Putamen (tissue), 1 donor: ENCODE results near the gene ANP32A.
A peak's percentile ranks its signal among the peaks of the same experiment; 100 is the strongest.

Experiments
- DNase-seq: peaks from one replicate; pipeline ENCODE4 v3.0.0-alpha.2; 2016; ENCODE audit warnings: low spot score

The ANP32A gene

DNA sequence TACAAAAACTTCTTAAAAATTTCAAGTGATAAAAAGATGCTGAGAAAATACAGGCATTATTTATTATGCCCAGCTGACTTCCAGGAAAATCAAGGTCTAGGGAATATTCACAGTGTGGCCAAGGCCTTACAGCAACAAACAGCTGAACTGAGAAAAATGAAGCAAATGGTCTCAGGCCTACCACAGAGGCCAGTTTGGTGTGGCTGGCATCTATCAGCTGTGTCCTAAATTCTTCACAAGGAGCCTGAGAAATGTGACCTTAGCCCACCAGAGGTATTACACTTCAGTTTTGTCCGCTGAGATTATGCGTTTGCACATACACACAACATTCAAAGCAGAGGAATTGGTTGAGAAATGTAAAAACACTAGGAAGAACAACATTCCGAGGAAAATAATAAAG lies 77.4 kb downstream of the ANP32A start:
- no peak for DNase-seq

GRCh38 chr15:68739390-68740080 lies 81.2 kb downstream of the ANP32A start:
- DNase-seq = peak; percentile 59

GRCh38 chr15:68735610-68736009 lies 85.1 kb downstream of the ANP32A start:
- no peak for DNase-seq

DNA sequence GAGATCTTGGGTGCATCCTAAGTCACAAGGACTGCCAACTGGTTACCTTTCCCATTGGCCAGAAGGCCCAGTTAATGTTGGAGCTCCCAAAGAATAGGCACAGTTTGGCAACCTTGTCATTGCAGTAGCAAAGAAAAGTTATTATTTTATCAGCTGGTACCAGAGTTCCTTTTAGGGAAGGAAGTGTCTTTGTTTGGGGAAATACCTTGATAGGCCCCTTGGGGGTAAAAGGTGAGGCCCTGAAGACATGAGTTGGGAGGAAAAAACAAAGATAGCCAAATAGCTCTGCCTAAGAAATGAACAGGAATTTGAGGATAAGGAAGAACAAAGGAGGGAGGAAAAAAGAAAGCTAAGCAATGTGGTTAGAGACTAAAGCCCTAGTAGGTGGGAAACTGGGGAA lies 85.8 kb downstream of the ANP32A start:
- no peak for DNase-seq

DNA sequence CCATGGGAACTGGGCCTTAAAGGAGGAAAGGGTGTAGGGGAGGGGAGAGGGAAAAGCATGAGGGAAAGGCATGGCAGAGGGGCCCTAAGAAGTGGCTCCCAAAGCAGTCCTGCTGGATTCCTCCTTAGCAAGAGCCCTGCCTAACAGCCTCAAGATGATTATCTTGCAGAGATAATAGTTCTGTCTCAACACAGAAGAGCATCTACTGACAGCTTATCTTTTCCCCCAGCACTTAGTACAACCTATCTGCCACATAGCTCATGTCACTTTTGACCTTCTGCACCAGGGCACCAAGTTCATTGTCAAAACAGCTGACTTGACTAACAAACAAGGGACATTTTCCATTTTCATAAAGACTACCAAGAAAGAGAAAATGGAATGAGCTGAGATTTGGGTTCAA lies 86.3 kb downstream of the ANP32A start:
- no peak for DNase-seq

- DNase-seq = no peak
Measured at GRCh38 chr15:68733666-68734065, 87.0 kb downstream of the ANP32A start.

DNA sequence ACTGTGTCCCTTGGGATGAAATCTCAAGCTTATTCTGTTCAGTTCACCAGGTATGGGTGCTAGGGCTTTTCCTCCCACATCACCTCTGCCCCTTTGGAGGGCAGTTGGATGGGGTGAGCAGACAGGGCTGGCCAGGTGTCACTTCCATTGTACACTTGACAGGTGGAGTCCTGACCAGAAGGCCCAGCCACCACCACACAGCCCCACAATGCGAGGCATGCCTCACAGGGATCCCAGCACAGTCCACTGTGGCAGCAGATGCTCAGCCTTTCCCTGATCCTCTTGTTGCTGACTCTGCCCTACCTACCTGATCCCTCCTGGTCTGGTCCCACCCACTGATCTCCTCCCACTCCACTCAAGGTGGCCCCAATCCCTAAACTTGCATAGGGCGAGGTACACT lies 88.2 kb downstream of the ANP32A start:
- no peak for DNase-seq

GRCh38 chr15:68730976-68731897 lies 89.5 kb downstream of the ANP32A start:
- no peak for DNase-seq

DNA sequence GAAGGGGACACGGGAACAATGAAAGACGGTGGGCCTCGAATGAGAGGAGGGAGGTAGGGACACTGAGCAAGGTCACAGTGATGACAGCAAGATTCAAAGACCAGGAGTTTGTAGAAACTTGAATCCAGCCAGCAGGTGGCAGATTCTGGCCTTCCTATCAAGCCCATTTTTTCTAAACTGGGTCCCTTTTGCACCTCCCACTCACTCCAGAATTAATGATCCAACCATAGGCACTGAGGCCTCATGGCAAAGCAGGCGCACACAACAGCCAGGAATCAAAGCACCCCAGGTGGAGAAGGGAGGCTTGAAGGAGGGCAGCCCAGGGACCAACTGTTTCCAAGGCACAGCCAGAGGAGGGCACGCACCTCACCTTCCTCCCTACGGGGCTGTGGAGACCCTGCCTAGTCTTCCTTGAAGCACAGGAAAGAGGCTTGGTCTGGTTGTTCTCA lies 90.2 kb downstream of the ANP32A start:
- DNase-seq = peak; percentile 63

- DNase-seq = no peak
Measured at GRCh38 chr15:68729789-68730411, 90.8 kb downstream of the ANP32A start.
